Gastrocnemius medialis (tissue), 4 donors: ENCODE data around the gene MEIOSIN. TPM values are rescaled to one million over a fixed set of nuclear protein-coding genes. Genes with fewer than 3 reads are reported as not detected.

Source experiments
- ATAC-seq, 2 donors: fragments of 150-250 bp; one replicate each; pipeline ENCODE4 v1.9.1; 2016
- DNase-seq, 2 donors: peaks; one replicate each; pipeline ENCODE4 v3.0.0-alpha.2; 2019
- H3K27ac ChIP-seq, 4 donors: fragments of 200-600 bp; sonication (generic); 1 replicate in 1 of 4; 2 replicates in 3 of 4; pipeline ENCODE4 v1.5.1; 2016 to 2018; ENCODE audit warnings: mild to moderate bottlenecking in 2 of 4, moderate library complexity in 1 of 4
- H3K27me3 ChIP-seq, 3 donors: fragments of 200-600 bp; sonication (generic) in 2 of 3; 1 replicate in 1 of 3; 2 replicates in 2 of 3; pipeline versions ENCODE4 v1.5.1 to v1.6.0; 2016 to 2019; ENCODE audit warnings: mild to moderate bottlenecking in 1 of 3, moderate library complexity in 1 of 3
- H3K36me3 ChIP-seq, 2 donors: fragments of 200-600 bp; sonication (generic) in 1 of 2; one replicate each; pipeline ENCODE4 v1.5.1; 2017 to 2018
- H3K4me1 ChIP-seq, 2 donors: fragments of 200-600 bp; sonication (generic) in 1 of 2; one replicate each; pipeline ENCODE4 v1.5.1; 2016 to 2017; ENCODE audit warnings: mild to moderate bottlenecking in 2 of 2
- H3K4me3 ChIP-seq, 4 donors: fragments of 200-600 bp; sonication (generic) in 3 of 4; 1 replicate in 1 of 4; 2 replicates in 3 of 4; pipeline ENCODE4 v1.5.1; 2016 to 2019; ENCODE audit warnings: mild to moderate bottlenecking in 2 of 4
- H3K9me3 ChIP-seq, 3 donors: fragments of 200-600 bp; sonication (generic) in 2 of 3; 1 replicate in 1 of 3; 2 replicates in 2 of 3; pipeline ENCODE4 v1.5.1; 2016 to 2019
- CTCF ChIP-seq, 5 experiments: fragments of 450-650 bp in 3 of 5; fragments of 200-600 bp in 2 of 5; sonication (generic) in 2 of 5; IDR thresholded peaks in 4 of 5; conservative IDR thresholded peaks in 1 of 5; 1 replicate in 4 of 5; 2 replicates in 1 of 5; pipeline ENCODE4 v1.5.1; 2016 to 2019; ENCODE audit warnings: antibody characterized with exemption in 5 of 5, mild to moderate bottlenecking in 3 of 5, moderate library complexity in 3 of 5
- POLR2A ChIP-seq, 2 donors: fragments of 450-650 bp; IDR thresholded peaks; one replicate each; pipeline ENCODE4 v1.6.1; 2017; ENCODE audit warnings: antibody characterized with exemption in 2 of 2, mild to moderate bottlenecking in 2 of 2, moderate library complexity in 2 of 2
- in situ Hi-C, 4 donors: fragments of 200-750 bp; cut with MboI; loops; one replicate each; pipeline versions ENCODE4 v1.15.0 to v1.8.0; 2017; ENCODE audit warnings: low sequenced_read_pairs in 4 of 4
- intact Hi-C: fragments of 100-400 bp; cut with DNase I; formaldehyde crosslinking; loops from one replicate; pipeline ENCODE4 v1.15.1; 2023; ENCODE audit warnings: low total_unique reads
- total RNA-seq, 4 donors: library from RNA; depleted of rRNA; stranded (reverse); fragments of >200 nt; gene quantifications; one replicate each; pipeline versions ENCODE4 v1.1.0 to v1.2.3, GENCODE V29; 2016

Gene MEIOSIN
- total RNA-seq, 4 donors from 2014 or later: not detected

- no peak for DNase-seq
- Histone ChIP-seq H3K9me3 (no peaks in the 10 kb centered on the region), H3K4me1 (no peaks in the 10 kb centered on the region), H3K36me3 (no peaks in the 10 kb centered on the region), H3K27ac (no peak overlapping the region), H3K4me3 (no peak overlapping the region), H3K27me3 (no peaks in the 10 kb centered on the region)
- intact Hi-C loops (no loop called here), in situ Hi-C loops (no loop called here)
- no peak for TF ChIP-seq CTCF (IDR thresholded peaks at IDR 0.05 in 4 of 5, conservative IDR thresholded peaks at IDR 0.05 in 1 of 5)
- TF ChIP-seq POLR2A (IDR thresholded peaks at IDR 0.05): no peak
- ATAC-seq: no peak
Observed at GRCh38 chr19:45739498-45740439, 6.5 kb downstream of the MEIOSIN start.

GRCh38 chr19:45742969-45743368 lies 9.7 kb downstream of the MEIOSIN start:
- H3K27ac ChIP-seq: no peak overlapping the region
- intact Hi-C loops (no loop called here), in situ Hi-C loops (no loop called here)
- no peaks in the 10 kb centered on the region for H3K36me3 ChIP-seq
- ATAC-seq (no peak), DNase-seq (no peak)
- no peak for TF ChIP-seq CTCF (IDR thresholded peaks at IDR 0.05 in 4 of 5, conservative IDR thresholded peaks at IDR 0.05 in 1 of 5)
- no peak for TF ChIP-seq POLR2A (IDR thresholded peaks at IDR 0.05)
- H3K4me1 ChIP-seq: no peaks in the 10 kb centered on the region
- no peaks in the 10 kb centered on the region for H3K9me3 ChIP-seq
- no peak overlapping the region for H3K4me3 ChIP-seq
- H3K27me3 ChIP-seq: no peaks in the 10 kb centered on the region

GRCh38 chr19:45745606-45746005 lies 12.4 kb downstream of the MEIOSIN start:
- no peak for TF ChIP-seq POLR2A (IDR thresholded peaks at IDR 0.05)
- no peak for TF ChIP-seq CTCF (IDR thresholded peaks at IDR 0.05 in 4 of 5, conservative IDR thresholded peaks at IDR 0.05 in 1 of 5)
- intact Hi-C loops: no loop called here

GRCh38 chr19:45746866-45747265 lies 13.6 kb downstream of the MEIOSIN start:
- DNase-seq (no peak), ATAC-seq (no peak)
- Histone ChIP-seq H3K9me3 (no peaks in the 10 kb centered on the region), H3K27ac (no peak overlapping the region), H3K4me3 (no peak overlapping the region), H3K27me3 (no peaks in the 10 kb centered on the region), H3K36me3 (no peaks in the 10 kb centered on the region), H3K4me1 (no peaks in the 10 kb centered on the region)
- TF ChIP-seq POLR2A (IDR thresholded peaks at IDR 0.05) (no peak), CTCF (IDR thresholded peaks at IDR 0.05 in 4 of 5, conservative IDR thresholded peaks at IDR 0.05 in 1 of 5) (no peak)
- in situ Hi-C loops: no loop called here
- intact Hi-C loops: no loop called here

More at GRCh38 chr19:45745606-45746005, 12.4 kb downstream of the MEIOSIN start:
- Histone ChIP-seq H3K4me1 (no peaks in the 10 kb centered on the region), H3K4me3 (no peak overlapping the region), H3K36me3 (no peaks in the 10 kb centered on the region), H3K27me3 (no peaks in the 10 kb centered on the region), H3K27ac (no peak overlapping the region), H3K9me3 (no peaks in the 10 kb centered on the region)
- no peak for ATAC-seq
- in situ Hi-C loops: no loop called here
- DNase-seq: no peak
